Vagina (tissue), 2 donors: ENCODE results near the gene THOC1.

ENCODE experiments used
- POLR2AphosphoS5 ChIP-seq, 2 donors: sonication (generic); formaldehyde crosslinking; IDR thresholded peaks; one replicate each; pipeline ENCODE4 v1.9.0; 2017; ENCODE audit warnings: antibody characterized with exemption in 2 of 2, mild to moderate bottlenecking in 2 of 2, low read depth in 1 of 2; ENCODE audit not compliant: insufficient read depth in 1 of 2
- TF ChIP-seq, protein P1 (sequence below), 3 experiments: fragments of 450-650 bp in 2 of 3; fragments of 200-600 bp in 1 of 3; sonication (generic) in 1 of 3; IDR thresholded peaks; one replicate each; pipeline ENCODE4 v1.5.1; 2017 to 2019; ENCODE audit warnings: antibody characterized with exemption in 3 of 3, mild to moderate bottlenecking in 2 of 3, moderate library complexity in 2 of 3

DNA sequence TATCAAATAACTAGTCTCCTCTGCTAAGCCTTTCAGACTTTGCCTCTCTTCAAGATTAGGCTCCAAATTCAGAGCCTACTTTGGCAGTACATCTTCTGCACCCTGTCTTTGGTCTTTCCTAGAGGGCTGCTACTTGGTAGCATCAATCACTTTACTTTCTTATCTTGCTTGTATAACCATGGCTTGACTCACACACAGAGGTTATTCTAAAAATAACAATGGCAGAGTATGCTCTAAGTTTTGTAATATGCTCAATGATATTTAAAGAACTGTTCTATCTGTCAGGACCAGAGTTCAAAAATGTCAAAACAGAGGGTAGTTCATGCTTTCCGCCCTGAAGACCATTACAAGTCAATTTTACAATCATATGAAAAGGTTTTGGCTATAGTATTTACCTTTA lies 27.7 kb downstream of the THOC1 start:
- TF ChIP-seq, protein P1, sequence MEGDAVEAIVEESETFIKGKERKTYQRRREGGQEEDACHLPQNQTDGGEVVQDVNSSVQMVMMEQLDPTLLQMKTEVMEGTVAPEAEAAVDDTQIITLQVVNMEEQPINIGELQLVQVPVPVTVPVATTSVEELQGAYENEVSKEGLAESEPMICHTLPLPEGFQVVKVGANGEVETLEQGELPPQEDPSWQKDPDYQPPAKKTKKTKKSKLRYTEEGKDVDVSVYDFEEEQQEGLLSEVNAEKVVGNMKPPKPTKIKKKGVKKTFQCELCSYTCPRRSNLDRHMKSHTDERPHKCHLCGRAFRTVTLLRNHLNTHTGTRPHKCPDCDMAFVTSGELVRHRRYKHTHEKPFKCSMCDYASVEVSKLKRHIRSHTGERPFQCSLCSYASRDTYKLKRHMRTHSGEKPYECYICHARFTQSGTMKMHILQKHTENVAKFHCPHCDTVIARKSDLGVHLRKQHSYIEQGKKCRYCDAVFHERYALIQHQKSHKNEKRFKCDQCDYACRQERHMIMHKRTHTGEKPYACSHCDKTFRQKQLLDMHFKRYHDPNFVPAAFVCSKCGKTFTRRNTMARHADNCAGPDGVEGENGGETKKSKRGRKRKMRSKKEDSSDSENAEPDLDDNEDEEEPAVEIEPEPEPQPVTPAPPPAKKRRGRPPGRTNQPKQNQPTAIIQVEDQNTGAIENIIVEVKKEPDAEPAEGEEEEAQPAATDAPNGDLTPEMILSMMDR (IDR thresholded peaks at IDR 0.05), result no peak
- no peak for TF ChIP-seq POLR2AphosphoS5 (IDR thresholded peaks at IDR 0.05; ENCODE audit: insufficient read depth in 1 of 2, low read depth in 1 of 2)
